Effector memory CD4-positive, alpha-beta T cell (primary cell): ENCODE data around the gene SYNM.
"Not testable (repeated sequence)": the region's sequence is repeated elsewhere in the genome, so short reads cannot be mapped to it uniquely, and the experiment has no call there.

ENCODE experiments used
- DNase-seq, 3 donors: peaks; one replicate each; pipeline ENCODE4 v3.0.0-alpha.2; 2020
- H3K27ac ChIP-seq: 2 replicates; pipeline ENCODE4 v1.7.0; 2013; ENCODE audit warnings: mild to moderate bottlenecking, low read length, moderate library complexity; ENCODE audit not compliant: insufficient read depth, poor library complexity, severe bottlenecking
- H3K27me3 ChIP-seq: replicated peaks from 2 replicates; pipeline ENCODE4 v1.7.0; 2013; ENCODE audit warnings: mild to moderate bottlenecking, low read length; ENCODE audit not compliant: insufficient read depth, control insufficient read depth, poor library complexity, severe bottlenecking
- H3K36me3 ChIP-seq: 2 replicates; pipeline ENCODE4 v1.7.0; 2013; ENCODE audit warnings: mild to moderate bottlenecking, low read length, moderate library complexity; ENCODE audit not compliant: control insufficient read depth, insufficient read depth
- H3K4me1 ChIP-seq: 2 replicates; pipeline ENCODE4 v1.7.0; 2013; ENCODE audit warnings: low read length, mild to moderate bottlenecking; ENCODE audit not compliant: control insufficient read depth, insufficient read depth, poor library complexity, severe bottlenecking
- H3K4me3 ChIP-seq: 2 replicates; pipeline ENCODE4 v1.7.0; 2013; ENCODE audit warnings: low read length, low read depth, mild to moderate bottlenecking; ENCODE audit not compliant: insufficient read depth, poor library complexity, severe bottlenecking
- H3K9me3 ChIP-seq: 2 replicates; pipeline ENCODE4 v1.7.0; 2013; ENCODE audit warnings: mild to moderate bottlenecking, low read length, moderate library complexity; ENCODE audit not compliant: control insufficient read depth

Gene SYNM

GRCh38 chr15:99106417-99107220 lies 1.7 kb downstream of the SYNM start:
- Histone ChIP-seq H3K4me3 (no peak overlapping the region), H3K9me3 (no peaks in the 10 kb centered on the region), H3K4me1 (peaks cover 2% of the 10 kb centered on the region), H3K27ac (no peak overlapping the region), H3K27me3 (peaks cover 4% of the 10 kb centered on the region), H3K36me3 (no peaks in the 10 kb centered on the region)
- DNase-seq = peak in 2 of 3 donors; percentile 7 to 21

DNA sequence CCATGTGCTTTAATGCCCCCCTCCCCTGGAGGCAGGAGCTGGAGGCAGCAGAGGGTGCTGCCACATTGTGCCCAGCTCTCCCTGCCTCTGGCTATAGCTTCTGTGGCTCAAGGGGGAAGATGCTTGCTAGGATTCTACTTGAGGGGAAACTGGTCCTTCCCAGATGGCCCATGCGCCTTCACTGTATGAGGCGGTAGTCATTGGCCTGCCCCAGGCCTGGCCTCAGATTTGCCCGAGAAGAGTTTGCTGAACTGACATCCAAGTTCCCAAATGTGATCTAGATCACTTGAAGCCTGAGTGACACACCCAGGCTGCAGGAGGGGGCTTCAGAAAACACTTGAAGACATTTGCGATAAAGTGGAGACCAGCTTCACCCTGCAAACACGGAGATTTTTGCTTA lies 4.1 kb downstream of the SYNM start:
- Histone ChIP-seq H3K9me3 (no peaks in the 10 kb centered on the region), H3K4me1 (peaks cover 2% of the 10 kb centered on the region), H3K36me3 (no peaks in the 10 kb centered on the region), H3K27me3 (no peaks in the 10 kb centered on the region), H3K27ac (no peak overlapping the region), H3K4me3 (no peak overlapping the region)
- DNase-seq = no peak

DNA sequence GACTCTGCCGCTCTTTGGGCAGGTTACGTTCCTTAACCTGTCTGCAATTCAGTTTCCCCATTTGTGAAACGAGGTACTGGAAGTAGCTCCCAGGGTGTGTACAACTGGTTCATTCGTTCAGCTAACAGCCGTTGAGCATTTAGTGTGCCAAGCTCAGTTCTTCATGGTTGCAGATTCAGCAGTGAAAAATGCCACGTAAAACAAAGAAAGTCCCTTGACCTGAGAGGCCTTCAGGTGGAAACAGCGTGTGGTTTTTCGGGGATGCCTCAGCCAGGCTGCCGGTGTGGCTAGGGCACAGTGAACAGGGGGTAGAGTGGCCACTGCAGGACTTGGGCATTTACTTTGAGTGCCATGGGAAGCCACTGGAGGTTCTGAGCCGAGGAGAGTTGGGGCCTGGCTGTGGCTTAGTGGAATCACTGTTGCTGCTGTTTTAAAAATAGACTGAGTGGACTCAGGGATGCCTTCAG lies 4.7 kb downstream of the SYNM start:
- H3K4me3 ChIP-seq = no peak overlapping the region
- H3K36me3 ChIP-seq = no peaks in the 10 kb centered on the region
- no peaks in the 10 kb centered on the region for H3K9me3 ChIP-seq
- no peaks in the 10 kb centered on the region for H3K27me3 ChIP-seq
- peaks cover 2% of the 10 kb centered on the region for H3K4me1 ChIP-seq
- no peak for DNase-seq
- no peak overlapping the region for H3K27ac ChIP-seq

- H3K27me3 ChIP-seq = no peaks in the 10 kb centered on the region
- no peak overlapping the region for H3K4me3 ChIP-seq
- peaks cover 2% of the 10 kb centered on the region for H3K4me1 ChIP-seq
- H3K9me3 ChIP-seq = no peaks in the 10 kb centered on the region
- H3K36me3 ChIP-seq = no peaks in the 10 kb centered on the region
- no peak overlapping the region for H3K27ac ChIP-seq
- no peak for DNase-seq
These were observed 5.2 kb downstream of the SYNM start for GRCh38 chr15:99110093-99110492.

DNA sequence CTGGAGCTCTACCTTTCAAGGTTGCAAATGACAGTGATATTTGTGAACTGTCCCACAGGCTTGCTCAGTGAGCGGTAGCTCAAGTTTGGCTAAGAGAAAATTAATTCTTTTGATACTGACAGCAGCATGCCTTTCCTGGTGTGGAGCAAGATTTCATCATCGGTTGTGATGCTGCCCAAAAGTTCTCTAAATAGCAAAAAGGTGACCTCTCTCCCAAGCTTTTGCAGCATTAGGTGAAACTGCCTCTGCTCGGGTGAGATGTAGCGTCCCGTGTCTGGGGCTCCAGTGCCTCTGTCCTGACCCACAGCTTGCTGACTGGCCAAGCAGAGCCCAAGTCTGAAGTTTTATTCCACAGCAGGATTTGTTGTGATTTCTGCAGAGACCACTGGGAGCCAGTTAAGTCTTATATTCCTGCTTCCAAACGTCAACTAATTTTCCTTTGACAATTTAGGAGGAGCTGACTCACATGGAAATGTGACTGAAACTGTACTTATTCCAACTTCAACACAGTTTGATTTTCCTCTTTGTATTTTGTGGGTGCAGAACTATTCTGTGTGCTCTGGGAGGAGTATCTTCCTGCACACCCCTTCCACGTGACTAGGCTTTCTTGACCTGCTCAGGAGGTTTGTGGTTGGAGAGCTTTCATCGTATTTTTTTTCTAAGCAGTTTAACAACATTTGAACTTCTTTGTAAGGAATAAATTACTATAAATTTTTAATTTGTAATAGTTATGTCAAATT lies 5.9 kb downstream of the SYNM start:
- no peak overlapping the region for H3K4me3 ChIP-seq
- no peaks in the 10 kb centered on the region for H3K4me1 ChIP-seq
- no peak for DNase-seq
- H3K27ac ChIP-seq = no peak overlapping the region
- H3K9me3 ChIP-seq = no peaks in the 10 kb centered on the region
- no peaks in the 10 kb centered on the region for H3K27me3 ChIP-seq
- no peaks in the 10 kb centered on the region for H3K36me3 ChIP-seq

GRCh38 chr15:99111641-99112040 lies 6.8 kb downstream of the SYNM start:
- not testable (repeated sequence) for H3K9me3 ChIP-seq, H3K27ac ChIP-seq, DNase-seq, H3K4me3 ChIP-seq, H3K27me3 ChIP-seq, H3K4me1 ChIP-seq, H3K36me3 ChIP-seq

DNA sequence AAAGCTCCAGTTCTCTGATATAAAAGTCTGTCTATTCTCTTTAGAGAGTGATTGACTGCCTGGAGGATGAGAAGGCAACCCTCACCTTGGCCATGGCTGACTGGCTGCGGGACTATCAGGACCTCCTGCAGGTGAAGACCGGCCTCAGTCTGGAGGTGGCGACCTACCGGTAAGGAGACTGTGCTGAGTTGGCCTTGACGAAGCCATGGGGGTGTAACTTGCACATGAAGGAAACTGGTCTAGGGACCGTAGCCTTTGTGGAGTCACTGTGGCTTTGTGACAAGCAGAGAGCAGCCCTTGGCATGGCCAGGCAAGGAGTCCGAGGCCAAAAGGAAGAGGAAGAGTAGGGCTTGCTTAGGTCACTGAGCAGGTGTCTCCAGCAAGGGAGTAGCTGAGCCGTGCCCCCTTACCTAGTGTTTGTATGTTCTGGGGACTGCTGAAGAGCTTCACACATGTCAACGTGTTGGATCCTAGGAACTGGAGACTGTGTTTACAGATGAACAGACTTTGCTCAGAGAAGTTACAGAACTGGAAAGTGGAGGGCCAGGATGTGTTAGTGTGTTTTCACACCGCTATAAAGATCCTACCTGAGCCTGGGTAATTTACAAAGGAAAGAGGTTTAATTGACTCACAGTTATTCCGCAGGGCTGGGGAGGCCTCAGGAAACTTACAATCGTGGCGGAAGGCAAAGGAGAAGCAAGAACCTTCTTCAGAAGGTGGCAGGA lies 8.8 kb downstream of the SYNM start:
- H3K27ac ChIP-seq = no peak overlapping the region
- no peaks in the 10 kb centered on the region for H3K36me3 ChIP-seq
- H3K4me1 ChIP-seq = no peaks in the 10 kb centered on the region
- DNase-seq = no peak
- H3K27me3 ChIP-seq = no peaks in the 10 kb centered on the region
- no peaks in the 10 kb centered on the region for H3K9me3 ChIP-seq
- H3K4me3 ChIP-seq = no peak overlapping the region

DNA sequence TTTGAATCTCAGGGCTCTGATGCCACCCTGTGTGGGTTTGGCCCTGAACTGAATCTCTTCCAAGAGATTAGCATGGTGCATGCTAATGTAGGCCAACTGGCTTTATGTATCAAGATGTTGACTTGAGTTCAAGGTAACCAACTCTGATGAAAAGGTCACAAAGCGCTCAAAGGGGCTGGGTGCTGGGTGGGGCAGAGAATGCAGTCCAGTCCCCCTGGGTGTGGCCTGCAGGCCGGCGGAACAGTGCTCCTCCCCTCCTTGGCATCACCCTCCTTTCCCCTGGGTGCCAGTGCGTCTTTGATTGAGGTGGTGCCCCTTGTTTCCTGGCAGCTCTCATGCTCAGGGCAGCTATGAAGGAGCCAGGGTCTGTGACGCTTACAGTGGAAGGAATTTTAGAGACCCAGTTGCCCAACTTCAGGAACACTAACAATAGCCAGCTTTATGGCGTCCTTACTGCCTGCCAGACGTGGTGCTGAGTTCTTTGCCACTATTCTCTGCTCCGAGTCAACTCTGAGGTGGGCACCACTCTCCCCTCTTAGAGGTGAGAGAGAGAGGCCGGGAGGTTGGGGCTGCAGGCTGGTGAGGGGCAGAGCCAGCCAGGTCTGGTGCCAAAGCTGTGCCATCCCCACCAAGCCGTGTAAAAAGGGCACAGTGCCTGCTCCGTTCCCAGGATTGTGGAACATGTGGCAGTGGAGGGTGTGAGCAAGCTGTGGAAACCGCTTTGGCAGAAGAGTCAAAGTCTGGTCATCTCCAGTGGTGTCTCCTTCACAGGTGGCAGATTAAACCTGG lies 9.8 kb downstream of the SYNM start:
- Histone ChIP-seq H3K9me3 (no peaks in the 10 kb centered on the region), H3K27me3 (no peaks in the 10 kb centered on the region), H3K4me1 (no peaks in the 10 kb centered on the region), H3K4me3 (no peak overlapping the region), H3K27ac (no peak overlapping the region), H3K36me3 (no peaks in the 10 kb centered on the region)
- no peak for DNase-seq

- Histone ChIP-seq H3K9me3 (no peaks in the 10 kb centered on the region), H3K4me3 (no peak overlapping the region), H3K27ac (no peak overlapping the region), H3K4me1 (no peaks in the 10 kb centered on the region), H3K36me3 (no peaks in the 10 kb centered on the region), H3K27me3 (no peaks in the 10 kb centered on the region)
- no peak for DNase-seq
These were observed 10.7 kb downstream of the SYNM start for GRCh38 chr15:99115300-99116215.
